Measurements from ENCODE around the gene RHEB.
"Not testable (repeated sequence)": the region's sequence is repeated elsewhere in the genome, so short reads cannot be mapped to it uniquely, and the experiment has no call there.

The RHEB gene

GRCh38 chr7:151542606-151543130, 23.0 kb upstream of the RHEB start:
- Mint-ChIP-seq H3K4me1 (ENCODE audit: low read depth) (peaks cover 11% of the 10 kb centered on the region), H3K4me3 (no peak overlapping the region), H3K9me3 (no peaks in the 10 kb centered on the region), H3K27ac (no peak overlapping the region), H3K27me3 (peaks cover 23% of the 10 kb centered on the region), H3K36me3 (ENCODE audit: low read depth) (no peaks in the 10 kb centered on the region)
- no peak for DNase-seq

DNA sequence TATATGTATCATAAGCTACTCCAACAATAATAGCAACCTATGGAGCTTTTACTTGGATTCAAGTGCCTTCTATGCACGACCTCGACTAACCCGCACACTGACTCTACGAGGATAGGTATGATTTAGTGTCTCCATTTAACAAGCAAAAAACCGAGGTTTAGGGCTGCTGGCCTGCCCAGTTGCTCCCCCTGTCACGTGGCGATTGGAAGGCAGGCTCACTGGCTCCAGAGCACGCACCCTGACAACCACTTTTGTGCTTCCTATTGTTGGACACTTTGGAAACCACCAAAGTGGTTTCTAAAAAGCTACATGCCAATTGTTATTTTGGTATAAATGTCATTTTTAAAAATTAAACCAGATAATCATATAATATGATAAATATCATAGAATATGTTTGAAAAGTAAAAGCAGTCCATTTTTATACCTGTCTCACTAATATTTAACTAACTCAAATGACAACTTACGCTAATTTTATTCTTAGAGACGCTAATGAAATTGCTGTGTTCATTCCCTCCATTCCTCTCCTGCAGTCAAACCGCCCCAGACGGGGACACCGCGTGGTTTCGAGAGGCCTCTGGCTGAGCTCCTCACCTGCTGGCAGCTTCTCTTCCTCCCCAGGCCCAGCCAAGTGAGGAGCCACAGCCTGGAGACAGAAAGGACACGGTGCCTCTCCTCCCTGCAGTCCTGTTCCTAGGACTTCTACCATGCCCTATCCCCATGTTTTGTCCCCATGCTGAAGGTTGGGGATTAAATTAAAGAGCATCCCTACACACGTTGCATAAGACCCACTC, 22.2 kb upstream of the RHEB start:
- Mint-ChIP-seq H3K36me3 (ENCODE audit: low read depth) (no peaks in the 10 kb centered on the region), H3K27ac (no peak overlapping the region), H3K9me3 (no peaks in the 10 kb centered on the region), H3K27me3 (peaks cover 23% of the 10 kb centered on the region), H3K4me3 (no peak overlapping the region), H3K4me1 (ENCODE audit: low read depth) (peaks cover 17% of the 10 kb centered on the region)
- no peak for DNase-seq

DNA sequence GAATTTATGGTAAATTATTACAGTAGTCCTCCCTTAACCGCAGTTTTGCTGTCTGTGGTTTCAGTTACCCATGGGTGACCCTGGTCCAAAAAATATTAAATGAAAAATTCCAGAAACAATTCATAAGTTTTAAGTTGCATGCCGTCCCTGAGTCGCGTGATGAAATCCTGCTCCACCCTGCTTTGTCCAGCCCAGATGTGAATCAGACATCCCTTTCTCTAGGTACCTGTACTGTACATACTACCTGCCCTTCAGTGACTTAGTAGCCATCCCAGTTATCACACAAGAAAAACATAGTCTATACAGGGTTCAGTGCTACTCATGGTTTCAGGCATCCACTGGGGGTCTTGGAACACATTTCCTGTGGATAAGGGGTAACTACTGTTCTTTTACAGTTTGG, 20.5 kb upstream of the RHEB start:
- Mint-ChIP-seq H3K36me3 (ENCODE audit: low read depth) (no peaks in the 10 kb centered on the region), H3K27me3 (peaks cover 10% of the 10 kb centered on the region), H3K4me3 (no peak overlapping the region), H3K27ac (no peak overlapping the region), H3K9me3 (no peaks in the 10 kb centered on the region), H3K4me1 (ENCODE audit: low read depth) (peaks cover 17% of the 10 kb centered on the region)
- no peak for DNase-seq

DNA sequence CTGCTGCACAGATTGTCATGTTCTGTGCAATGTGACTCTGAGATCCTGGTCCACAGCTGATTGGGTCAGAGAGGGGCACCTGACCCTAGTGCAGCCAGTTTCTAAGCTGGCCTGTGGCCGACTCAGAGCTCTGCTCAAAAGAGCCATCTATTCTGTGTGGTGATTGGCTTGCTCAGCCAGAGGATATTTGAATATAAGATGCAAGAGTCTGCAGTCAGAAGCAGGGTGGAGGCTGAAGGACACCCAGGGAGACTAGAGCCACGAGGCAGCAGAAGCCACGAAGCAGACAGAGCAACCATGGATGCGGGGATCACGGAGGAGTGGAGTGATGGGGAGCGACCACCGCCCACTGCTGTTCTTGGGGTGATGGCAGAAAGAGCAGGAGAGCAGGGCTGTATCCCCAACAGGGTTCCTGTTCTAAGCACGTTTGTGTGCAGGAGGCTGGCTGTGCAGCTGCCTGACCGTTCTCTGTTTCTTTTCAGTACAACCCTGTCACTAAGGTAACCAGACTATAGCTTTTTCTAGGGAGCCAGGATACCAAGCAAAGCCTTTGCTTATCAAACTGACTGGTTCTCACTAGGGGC, 19.5 kb upstream of the RHEB start:
- Mint-ChIP-seq H3K4me1 (ENCODE audit: low read depth) (peaks cover 17% of the 10 kb centered on the region), H3K36me3 (ENCODE audit: low read depth) (no peaks in the 10 kb centered on the region), H3K9me3 (no peaks in the 10 kb centered on the region), H3K27me3 (peaks cover 10% of the 10 kb centered on the region), H3K27ac (no peak overlapping the region), H3K4me3 (no peak overlapping the region)
- DNase-seq = no peak

GRCh38 chr7:151537818-151538561, 18.3 kb upstream of the RHEB start:
- Mint-ChIP-seq H3K4me1 (ENCODE audit: low read depth) (peaks cover 17% of the 10 kb centered on the region), H3K4me3 (no peak overlapping the region), H3K9me3 (no peaks in the 10 kb centered on the region), H3K36me3 (ENCODE audit: low read depth) (no peaks in the 10 kb centered on the region), H3K27ac (no peak overlapping the region), H3K27me3 (peaks cover 13% of the 10 kb centered on the region)
- DNase-seq = no peak

DNA sequence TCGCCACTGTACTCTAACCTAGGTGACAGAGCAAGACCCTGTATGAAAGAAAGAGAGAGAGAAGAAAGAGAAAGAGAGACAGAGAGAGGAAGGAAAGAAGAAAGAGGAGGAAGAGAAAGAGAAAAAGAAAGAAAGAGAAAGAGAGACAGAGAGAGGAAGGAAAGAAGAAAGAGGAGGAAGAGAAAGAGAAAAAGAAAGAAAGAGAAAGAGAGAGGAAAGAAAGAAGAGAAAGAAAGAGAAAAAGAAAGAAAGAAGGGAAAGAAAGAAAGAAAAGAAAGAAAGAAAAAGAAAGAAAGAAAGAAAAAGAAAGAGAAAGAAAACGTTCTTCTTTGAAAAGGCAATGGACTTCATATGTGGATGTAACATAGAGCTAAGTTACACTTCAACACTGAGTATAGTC, 16.5 kb upstream of the RHEB start:
- H3K4me1 Mint-ChIP-seq (ENCODE audit: low read depth) = peaks cover 17% of the 10 kb centered on the region
- not testable (repeated sequence) for DNase-seq; H3K9me3 Mint-ChIP-seq; H3K36me3 Mint-ChIP-seq (ENCODE audit: low read depth); H3K4me3 Mint-ChIP-seq; H3K27me3 Mint-ChIP-seq; H3K27ac Mint-ChIP-seq

DNA sequence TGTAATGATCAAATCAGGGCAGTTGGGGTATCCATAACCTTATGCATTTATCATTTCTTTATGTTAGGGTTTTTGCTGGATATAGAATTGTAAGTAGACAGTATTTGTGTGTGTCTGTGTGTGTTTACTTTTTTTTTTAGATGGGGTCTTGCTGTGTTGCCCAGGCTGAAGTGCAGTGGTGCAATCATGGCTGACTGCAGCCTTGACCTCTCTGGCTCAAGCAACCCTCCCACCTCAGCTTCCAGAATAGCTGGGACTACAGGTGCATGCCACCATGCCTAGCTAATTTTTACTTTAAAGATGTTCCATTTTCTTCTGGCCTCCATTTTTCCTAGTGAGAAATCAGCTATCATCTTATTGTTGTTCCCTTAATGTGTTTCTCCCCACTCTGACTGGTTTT, 10.1 kb upstream of the RHEB start:
- Mint-ChIP-seq H3K27me3 (peaks cover 4% of the 10 kb centered on the region), H3K27ac (no peak overlapping the region), H3K9me3 (peaks cover 21% of the 10 kb centered on the region), H3K4me1 (ENCODE audit: low read depth) (no peaks in the 10 kb centered on the region), H3K36me3 (ENCODE audit: low read depth) (no peaks in the 10 kb centered on the region), H3K4me3 (no peak overlapping the region)
- DNase-seq = no peak

GRCh38 chr7:151524845-151525244, 5.2 kb upstream of the RHEB start:
- Mint-ChIP-seq H3K4me1 (ENCODE audit: low read depth) (peaks cover 7% of the 10 kb centered on the region), H3K27me3 (no peaks in the 10 kb centered on the region), H3K27ac (no peak overlapping the region), H3K4me3 (no peak overlapping the region), H3K36me3 (ENCODE audit: low read depth) (no peaks in the 10 kb centered on the region), H3K9me3 (peaks cover 6% of the 10 kb centered on the region)
- DNase-seq = no peak

GRCh38 chr7:151524331-151524730, 4.6 kb upstream of the RHEB start:
- Mint-ChIP-seq H3K9me3 (peaks cover 3% of the 10 kb centered on the region), H3K27me3 (no peaks in the 10 kb centered on the region), H3K4me3 (no peak overlapping the region), H3K4me1 (ENCODE audit: low read depth) (peaks cover 7% of the 10 kb centered on the region), H3K36me3 (ENCODE audit: low read depth) (no peaks in the 10 kb centered on the region), H3K27ac (no peak overlapping the region)
- DNase-seq = no peak

GRCh38 chr7:151520419-151521261, 945 bp upstream of the RHEB start:
- Mint-ChIP-seq H3K4me1 (ENCODE audit: low read depth) (peaks cover 31% of the 10 kb centered on the region), H3K4me3 (peak overlapping the region; percentile 80), H3K36me3 (ENCODE audit: low read depth) (peaks cover 28% of the 10 kb centered on the region), H3K27ac (peak overlapping the region; percentile 97), H3K9me3 (no peaks in the 10 kb centered on the region), H3K27me3 (no peaks in the 10 kb centered on the region)
- DNase-seq = peak; percentile 73

DNA sequence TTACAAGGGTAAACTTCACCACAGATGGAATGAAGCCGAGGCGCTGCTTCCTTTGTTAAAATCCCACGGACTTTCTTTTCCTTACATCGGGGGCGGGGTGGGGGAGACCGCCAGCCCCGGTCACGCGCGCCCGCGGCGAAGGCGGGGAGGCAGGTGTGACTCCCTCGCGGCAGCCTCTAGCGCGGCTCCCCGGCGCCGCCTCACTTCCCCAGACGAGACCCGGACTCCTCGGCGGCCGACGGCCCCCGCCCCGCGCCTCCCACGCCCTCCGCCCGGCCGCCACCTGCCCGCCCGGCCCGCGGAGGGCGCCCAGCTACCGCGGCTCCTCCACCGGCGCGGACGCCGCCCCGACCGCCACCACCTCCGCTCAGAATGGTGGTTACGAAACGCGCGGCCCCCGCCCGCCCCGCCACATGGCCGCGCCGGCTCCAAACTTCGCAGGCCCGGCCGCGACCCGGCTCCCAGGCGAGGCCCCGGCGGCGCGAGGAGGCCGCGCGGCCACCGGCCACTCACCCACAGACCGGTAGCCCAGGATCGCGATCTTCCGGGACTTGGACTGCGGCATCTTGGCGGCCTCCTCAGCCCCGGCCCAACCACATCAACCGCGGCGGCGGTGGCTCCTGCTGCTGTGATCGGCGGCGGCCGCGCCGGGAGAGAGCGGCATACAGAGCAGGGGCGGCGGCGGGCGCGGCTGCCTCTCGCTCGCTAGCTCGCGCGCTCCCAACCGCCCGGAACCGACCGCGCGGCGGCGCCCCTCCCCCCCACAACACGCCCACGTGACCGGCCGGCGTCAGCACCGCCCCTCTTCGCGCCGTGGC, 539 bp downstream of the RHEB start:
- Mint-ChIP-seq H3K4me3 (peak overlapping the region; percentile 95), H3K36me3 (ENCODE audit: low read depth) (peaks cover 37% of the 10 kb centered on the region), H3K4me1 (ENCODE audit: low read depth) (peaks cover 44% of the 10 kb centered on the region), H3K27ac (peak overlapping the region; percentile 97)
- not testable (repeated sequence) for H3K27me3 Mint-ChIP-seq, H3K9me3 Mint-ChIP-seq
- peak; percentile 82 for DNase-seq

GRCh38 chr7:151518105-151518946, 1.4 kb downstream of the RHEB start:
- Mint-ChIP-seq H3K4me3 (peak overlapping the region; percentile 95), H3K27ac (peak overlapping the region; percentile 95), H3K4me1 (ENCODE audit: low read depth) (peaks cover 51% of the 10 kb centered on the region), H3K36me3 (ENCODE audit: low read depth) (peaks cover 44% of the 10 kb centered on the region), H3K27me3 (no peaks in the 10 kb centered on the region), H3K9me3 (no peaks in the 10 kb centered on the region)
- DNase-seq = peak; percentile 75

DNA sequence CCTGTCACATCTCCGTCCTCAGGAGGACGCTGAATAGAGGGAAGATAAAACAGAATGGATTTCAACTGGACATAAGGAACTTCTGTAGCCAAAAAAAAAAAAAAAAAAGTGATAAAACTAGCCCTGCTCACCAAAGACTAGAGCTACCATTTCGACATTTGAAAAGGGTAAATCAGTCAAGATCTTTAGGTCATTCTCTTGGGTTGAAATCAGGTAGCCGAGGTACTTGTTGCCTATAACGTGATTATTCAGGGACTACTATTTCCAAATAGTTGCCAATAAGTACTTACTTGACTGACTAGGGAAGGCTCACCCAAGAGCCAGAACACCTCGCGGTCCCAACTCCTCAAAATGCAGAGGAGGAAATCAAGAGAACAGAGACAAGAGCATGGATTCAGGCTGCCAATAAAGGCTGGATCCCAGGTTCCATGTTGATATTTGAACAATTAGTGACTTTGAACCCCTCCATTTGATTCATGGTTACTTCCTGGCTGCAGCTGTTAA, 2.0 kb downstream of the RHEB start:
- peaks cover 58% of the 10 kb centered on the region for H3K4me1 Mint-ChIP-seq (ENCODE audit: low read depth)
- H3K9me3 Mint-ChIP-seq = no peaks in the 10 kb centered on the region
- peaks cover 49% of the 10 kb centered on the region for H3K36me3 Mint-ChIP-seq (ENCODE audit: low read depth)
- H3K27me3 Mint-ChIP-seq = no peaks in the 10 kb centered on the region
- H3K4me3 Mint-ChIP-seq = peak overlapping the region; percentile 95
- DNase-seq = no peak
- peak overlapping the region; percentile 95 for H3K27ac Mint-ChIP-seq
